ENCODE data around the gene ATP11B. TPM values are rescaled to one million over a fixed set of nuclear protein-coding genes. Genes with fewer than 3 reads are reported as not detected.

Gene ATP11B
- polyA plus RNA-seq, 1 experiment = 11.2 TPM

DNA sequence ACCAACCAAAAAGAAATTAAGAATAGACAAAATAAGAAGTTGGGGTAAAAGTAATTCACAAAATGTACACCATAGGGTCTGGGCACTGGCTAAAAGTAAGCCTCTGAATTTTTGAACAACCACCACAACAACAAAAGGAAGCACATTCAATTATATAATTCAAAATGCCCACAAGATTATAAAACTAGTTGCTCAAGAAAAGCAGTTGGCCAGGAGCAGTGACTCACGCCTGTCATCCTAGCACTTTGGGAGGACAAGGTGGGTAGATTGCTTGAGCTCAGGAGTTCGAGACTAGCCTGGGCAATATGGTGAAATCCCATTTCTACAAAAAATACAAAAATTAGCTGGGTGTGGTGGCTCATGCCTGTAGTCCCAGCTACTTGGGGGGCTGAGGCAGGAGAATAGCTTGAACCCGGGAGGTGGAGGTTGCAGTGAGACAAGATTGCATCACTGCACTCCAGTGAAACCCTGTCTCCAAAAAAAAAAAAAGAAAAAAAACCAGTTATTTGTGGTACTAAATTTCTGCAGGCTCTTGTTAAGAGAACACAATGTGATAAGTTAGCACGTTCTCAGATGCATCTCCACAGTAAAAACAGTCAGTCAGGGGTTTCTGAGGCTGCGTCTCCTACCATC, 6.6 kb upstream of the ATP11B start:
- ChIA-PET POLR2A (no interaction called here), CTCF (no interaction called here)
- H3K27me3 ChIP-seq (ENCODE audit: control insufficient read depth, insufficient read depth, low read length) = peaks cover 3% of the 10 kb centered on the region

DNA sequence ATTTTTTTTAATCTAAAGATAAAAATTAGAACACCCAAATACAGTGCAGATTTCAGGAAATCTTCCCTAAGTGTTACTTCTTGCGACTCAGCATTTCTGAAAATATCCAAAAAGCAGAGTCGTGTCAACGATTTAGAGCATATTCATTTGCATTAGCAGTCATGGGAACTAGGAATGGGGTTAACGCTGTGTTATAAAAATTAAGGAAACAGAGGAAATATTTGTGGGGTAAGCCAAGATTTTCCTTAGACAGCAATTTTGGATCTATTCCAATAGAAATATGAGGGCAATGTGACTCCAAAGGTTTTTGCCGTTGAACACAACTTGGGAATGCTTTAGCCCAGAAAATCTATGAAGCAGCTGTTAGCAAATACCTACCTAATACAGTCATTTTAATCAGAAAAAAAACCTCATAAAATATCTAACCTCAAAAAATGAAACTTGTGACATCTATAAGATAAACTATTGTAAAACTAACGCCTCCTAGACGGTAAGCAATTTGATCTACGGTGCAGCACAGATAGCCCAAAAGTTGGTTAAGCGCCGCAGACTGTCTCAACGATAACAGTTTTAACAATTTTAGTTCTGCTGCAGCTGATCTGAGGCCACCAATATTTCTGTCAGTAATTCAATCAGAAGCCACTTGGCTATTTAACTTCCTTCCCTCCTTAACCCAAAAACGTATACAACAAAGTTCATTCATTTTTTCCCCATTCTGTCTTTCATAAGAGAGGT, 5.8 kb upstream of the ATP11B start:
- TF ChIP-seq, protein P1, sequence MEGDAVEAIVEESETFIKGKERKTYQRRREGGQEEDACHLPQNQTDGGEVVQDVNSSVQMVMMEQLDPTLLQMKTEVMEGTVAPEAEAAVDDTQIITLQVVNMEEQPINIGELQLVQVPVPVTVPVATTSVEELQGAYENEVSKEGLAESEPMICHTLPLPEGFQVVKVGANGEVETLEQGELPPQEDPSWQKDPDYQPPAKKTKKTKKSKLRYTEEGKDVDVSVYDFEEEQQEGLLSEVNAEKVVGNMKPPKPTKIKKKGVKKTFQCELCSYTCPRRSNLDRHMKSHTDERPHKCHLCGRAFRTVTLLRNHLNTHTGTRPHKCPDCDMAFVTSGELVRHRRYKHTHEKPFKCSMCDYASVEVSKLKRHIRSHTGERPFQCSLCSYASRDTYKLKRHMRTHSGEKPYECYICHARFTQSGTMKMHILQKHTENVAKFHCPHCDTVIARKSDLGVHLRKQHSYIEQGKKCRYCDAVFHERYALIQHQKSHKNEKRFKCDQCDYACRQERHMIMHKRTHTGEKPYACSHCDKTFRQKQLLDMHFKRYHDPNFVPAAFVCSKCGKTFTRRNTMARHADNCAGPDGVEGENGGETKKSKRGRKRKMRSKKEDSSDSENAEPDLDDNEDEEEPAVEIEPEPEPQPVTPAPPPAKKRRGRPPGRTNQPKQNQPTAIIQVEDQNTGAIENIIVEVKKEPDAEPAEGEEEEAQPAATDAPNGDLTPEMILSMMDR (IDR thresholded peaks at IDR 0.05; ENCODE audit: insufficient read depth, low read depth, low read length) = no peak
- no peaks in the 10 kb centered on the region for H3K36me3 ChIP-seq (ENCODE audit: control insufficient read depth, insufficient read depth, low read length)
- no peak for DNase-seq (ENCODE audit: low read depth)
- peaks cover 3% of the 10 kb centered on the region for H3K27me3 ChIP-seq (ENCODE audit: control insufficient read depth, insufficient read depth, low read length)
- ChIA-PET CTCF (interaction anchor here (1.0 kb wide), 1 partner anchor 9 kb away, joined by 4 read pairs; no protein-coding TSS in a partner anchor), POLR2A (no interaction called here)
- no peak overlapping the region for H3K4me3 ChIP-seq (ENCODE audit: low read depth, low read length)

More for the DNA sequence above, 6.6 kb upstream of the ATP11B start:
- no peak for DNase-seq (ENCODE audit: low read depth)
- TF ChIP-seq, protein P1 (IDR thresholded peaks at IDR 0.05; ENCODE audit: insufficient read depth, low read depth, low read length) = no peak
- Histone ChIP-seq H3K4me3 (ENCODE audit: low read depth, low read length) (no peak overlapping the region), H3K36me3 (ENCODE audit: control insufficient read depth, insufficient read depth, low read length) (no peaks in the 10 kb centered on the region)

DNA sequence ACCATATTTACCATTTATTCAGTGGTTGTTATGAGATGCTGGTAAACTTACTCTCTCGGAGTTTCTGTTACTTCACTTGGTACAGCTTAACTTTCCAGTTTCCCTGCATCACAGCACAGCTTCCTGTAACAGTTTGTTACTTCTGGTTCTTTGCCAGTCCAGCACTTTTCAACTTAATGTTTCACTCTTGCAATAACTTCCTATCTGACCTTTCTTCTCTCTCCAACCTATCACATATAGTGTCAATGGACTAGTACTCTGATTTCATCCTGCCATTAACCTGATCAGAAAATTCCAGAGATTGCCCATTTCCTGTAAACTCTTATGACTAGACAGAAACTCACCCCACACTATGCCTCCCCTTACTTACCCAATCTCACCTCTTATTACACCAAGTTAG, 3.9 kb upstream of the ATP11B start:
- Histone ChIP-seq H3K4me3 (ENCODE audit: low read depth, low read length) (no peak overlapping the region), H3K36me3 (ENCODE audit: control insufficient read depth, insufficient read depth, low read length) (no peaks in the 10 kb centered on the region), H3K27me3 (ENCODE audit: control insufficient read depth, insufficient read depth, low read length) (peaks cover 3% of the 10 kb centered on the region)
- TF ChIP-seq, protein P1 (IDR thresholded peaks at IDR 0.05; ENCODE audit: insufficient read depth, low read depth, low read length) = no peak
- no peak for DNase-seq (ENCODE audit: low read depth)
- CTCF ChIA-PET = no interaction called here
- POLR2A ChIA-PET = no interaction called here

DNA sequence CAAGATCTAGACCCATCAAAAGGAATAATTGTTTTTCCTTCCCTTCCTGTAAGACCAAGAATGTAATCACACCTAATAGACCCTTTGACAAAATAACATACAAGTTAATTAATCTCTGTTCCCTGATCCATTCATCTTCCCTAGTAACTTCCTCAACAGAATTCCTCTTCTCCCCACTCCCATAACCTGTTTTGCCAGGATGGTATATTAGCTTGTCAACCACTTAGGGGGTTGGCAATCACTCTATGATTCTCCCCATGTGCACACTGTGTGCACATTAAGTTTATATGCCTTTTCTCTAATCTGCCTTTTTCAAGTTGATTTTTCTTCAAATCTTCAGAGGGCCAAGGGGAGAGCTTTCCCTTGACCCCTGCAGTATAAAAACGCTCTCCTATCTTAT, 2.7 kb upstream of the ATP11B start:
- POLR2A ChIA-PET = no interaction called here

More for the DNA sequence above, 2.7 kb upstream of the ATP11B start:
- H3K36me3 ChIP-seq (ENCODE audit: control insufficient read depth, insufficient read depth, low read length) = no peaks in the 10 kb centered on the region
- TF ChIP-seq, protein P1 (IDR thresholded peaks at IDR 0.05; ENCODE audit: insufficient read depth, low read depth, low read length) = no peak
- no peaks in the 10 kb centered on the region for H3K27me3 ChIP-seq (ENCODE audit: control insufficient read depth, insufficient read depth, low read length)
- no peak overlapping the region for H3K4me3 ChIP-seq (ENCODE audit: low read depth, low read length)
- DNase-seq (ENCODE audit: low read depth) = no peak
- CTCF ChIA-PET = no interaction called here

Measured in BJ (cell line).